Right hindlimb (tissue), 1 donor: ENCODE data around the gene POU6F2.

Experiments used
- DNase-seq: peaks from one replicate; pipeline ENCODE4 v3.0.0-alpha.2; 2018

Gene POU6F2

GRCh38 chr7:39414224-39415035 is 436.7 kb downstream of the POU6F2 start:
- peak; percentile 70 for DNase-seq

GRCh38 chr7:39415091-39415787 is 437.5 kb downstream of the POU6F2 start:
- no peak for DNase-seq

DNA sequence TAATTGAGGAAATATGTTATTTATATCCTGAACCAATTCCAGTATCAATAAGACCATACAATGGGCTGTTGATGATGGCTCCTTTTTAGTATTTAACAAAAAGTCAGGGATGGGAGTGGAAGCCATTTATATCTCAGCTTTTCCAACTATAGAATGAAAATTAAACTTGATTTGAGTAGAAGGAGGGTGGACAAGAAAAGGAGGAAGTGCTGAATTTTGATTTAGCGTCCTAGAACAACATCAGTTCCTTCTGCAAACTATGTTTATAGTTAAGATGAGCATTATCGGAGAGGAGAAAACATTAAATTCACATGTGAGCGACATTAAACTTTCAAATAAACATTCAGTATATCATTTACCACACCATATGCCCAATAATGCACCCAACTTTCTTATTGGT is 439.2 kb downstream of the POU6F2 start:
- no peak for DNase-seq

DNA sequence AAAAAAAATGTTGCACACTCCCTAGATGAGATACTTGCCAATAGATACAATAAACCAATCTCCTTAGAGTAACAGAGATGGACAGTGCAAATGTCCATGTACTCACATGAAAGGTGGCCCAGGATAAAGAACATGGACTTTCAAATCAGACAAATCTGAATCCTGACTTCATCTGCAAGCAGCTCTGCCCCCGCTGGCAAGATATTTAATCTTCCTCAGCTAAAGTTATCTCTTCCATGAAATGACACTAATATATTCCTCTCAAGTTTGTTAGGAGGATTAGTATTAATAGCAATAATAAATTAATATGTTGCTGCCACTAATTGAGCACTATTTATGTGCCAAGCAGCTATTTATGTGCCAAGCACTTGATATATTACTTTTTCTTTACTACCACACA is 439.9 kb downstream of the POU6F2 start:
- no peak for DNase-seq

DNA sequence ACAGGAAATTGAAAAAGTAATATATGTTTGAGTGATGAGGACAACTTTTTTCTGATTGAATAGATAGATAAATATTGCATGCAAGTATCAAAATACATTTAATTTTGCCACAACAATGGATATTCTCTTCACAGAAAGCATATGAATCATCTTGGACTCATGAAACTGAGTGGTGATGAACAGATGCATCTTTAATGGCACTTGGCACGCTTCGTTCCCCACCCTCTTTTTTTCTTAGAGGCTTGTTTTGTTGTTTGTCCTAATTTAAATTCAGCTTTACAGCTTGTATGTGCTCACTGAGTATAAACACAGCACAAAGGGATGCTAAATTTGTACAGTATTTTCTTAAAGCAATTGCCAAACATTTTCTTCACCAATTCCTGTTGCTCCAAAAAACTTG is 443.5 kb downstream of the POU6F2 start:
- no peak for DNase-seq

DNA sequence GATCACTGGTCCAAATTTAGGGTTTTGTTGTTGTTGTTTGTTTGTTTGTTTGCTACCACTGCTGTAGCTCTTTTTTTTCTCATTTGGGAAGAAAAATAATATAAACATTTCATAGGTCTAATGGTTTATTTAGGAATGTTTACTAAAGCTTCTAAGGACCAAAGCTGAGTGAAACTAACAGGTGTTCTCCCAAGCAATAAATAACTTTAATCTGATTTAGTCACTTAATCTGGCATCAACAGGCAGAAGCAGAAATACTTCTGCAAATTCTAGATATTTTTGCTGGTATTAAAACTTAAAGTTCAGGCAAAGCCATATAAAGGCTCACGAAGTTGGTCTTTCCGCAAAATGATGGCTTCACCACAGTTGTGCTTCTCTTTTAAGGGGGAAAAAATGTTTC is 444.0 kb downstream of the POU6F2 start:
- DNase-seq = no peak

DNA sequence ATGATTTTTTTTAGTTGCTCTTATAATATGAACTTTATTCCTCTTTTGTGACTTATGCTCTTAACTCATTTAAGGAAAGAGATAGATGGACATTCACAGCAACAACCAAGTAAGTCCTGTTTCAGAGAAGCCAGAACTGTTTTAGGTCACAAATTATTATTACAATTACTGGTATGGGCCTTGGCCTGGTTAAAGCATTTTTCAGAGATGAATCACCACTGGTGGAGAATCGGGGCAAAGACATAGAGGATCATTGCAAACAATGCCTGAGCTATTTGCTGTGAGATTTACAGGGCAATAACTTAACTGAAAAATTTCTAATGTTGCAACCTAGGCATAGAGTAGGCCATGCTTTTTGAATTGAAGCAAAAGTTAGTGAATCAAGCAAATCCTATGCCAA is 450.5 kb downstream of the POU6F2 start:
- no peak for DNase-seq

GRCh38 chr7:39429421-39429820 is 451.7 kb downstream of the POU6F2 start:
- DNase-seq = no peak

- DNase-seq = no peak
Measured at GRCh38 chr7:39430441-39430840, 452.7 kb downstream of the POU6F2 start.

GRCh38 chr7:39430909-39431641 is 453.4 kb downstream of the POU6F2 start:
- DNase-seq = no peak

- no peak for DNase-seq
Measured at GRCh38 chr7:39432368-39432767, 454.7 kb downstream of the POU6F2 start.

DNA sequence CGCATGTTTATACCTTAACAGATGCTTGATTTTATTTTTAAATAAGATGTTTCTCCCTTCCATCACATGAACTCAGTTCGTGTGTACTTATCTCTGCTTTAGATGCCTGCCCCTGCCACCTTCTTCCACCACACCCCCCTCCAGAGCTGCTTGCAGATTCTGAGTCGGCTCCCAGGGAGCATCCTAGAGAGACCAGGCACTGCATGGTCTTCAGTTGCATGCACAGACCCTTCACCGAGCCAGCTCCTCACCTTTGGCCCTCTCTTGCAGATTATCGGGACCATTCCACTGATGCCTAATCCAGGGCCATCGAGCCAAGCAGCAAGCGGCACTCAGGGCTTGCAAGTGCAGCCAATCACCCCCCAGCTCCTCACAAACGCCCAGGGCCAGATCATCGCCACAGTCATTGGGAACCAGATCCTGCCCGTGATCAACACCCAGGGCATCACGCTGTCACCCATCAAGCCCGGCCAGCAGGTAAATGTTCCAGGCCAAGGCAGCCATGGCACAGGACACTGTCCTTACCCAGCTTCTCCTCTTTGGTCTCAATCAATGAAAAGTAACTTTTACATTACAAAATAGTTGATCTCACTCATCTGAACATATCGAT is 455.2 kb downstream of the POU6F2 start:
- DNase-seq = no peak

DNA sequence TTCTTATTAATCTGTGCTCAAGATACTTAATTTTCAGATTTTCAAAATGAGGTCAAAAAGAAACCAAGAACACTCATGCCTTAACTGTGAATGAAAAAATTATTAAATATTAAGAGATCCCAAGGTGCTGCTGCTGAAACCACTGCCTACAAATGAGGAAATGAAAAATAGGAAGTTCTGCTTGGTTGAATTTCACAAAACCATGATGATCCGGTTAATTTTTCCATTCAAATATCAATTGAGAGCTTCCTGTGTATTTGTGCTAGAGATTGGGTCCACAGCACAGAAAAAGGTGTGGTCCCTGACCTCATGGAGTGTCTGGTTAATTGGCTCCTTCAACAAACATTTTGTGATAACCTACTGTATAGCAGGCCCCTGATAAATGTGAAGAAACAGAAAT is 455.8 kb downstream of the POU6F2 start:
- no peak for DNase-seq

DNA sequence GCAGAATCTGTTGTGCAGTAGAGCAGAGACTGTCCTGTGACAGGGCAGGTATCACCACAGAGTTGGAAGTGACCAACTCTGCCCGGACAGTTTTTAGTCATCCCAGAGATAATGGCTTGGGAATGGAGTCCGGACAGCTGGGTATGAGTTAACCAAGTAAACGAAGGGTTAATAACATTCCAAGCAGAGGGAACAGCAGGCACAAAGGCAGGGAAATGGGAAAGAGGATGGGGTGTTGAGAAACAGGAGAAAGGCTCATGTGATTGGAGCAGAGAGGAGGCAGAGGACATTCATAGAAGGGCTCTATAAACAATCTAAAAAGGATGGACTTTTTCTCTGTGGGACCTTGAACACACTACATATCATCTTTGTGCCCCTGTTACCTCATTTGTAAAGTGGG is 456.3 kb downstream of the POU6F2 start:
- DNase-seq = no peak

- DNase-seq = no peak
Measured at GRCh38 chr7:39446546-39446945, 468.8 kb downstream of the POU6F2 start.

DNA sequence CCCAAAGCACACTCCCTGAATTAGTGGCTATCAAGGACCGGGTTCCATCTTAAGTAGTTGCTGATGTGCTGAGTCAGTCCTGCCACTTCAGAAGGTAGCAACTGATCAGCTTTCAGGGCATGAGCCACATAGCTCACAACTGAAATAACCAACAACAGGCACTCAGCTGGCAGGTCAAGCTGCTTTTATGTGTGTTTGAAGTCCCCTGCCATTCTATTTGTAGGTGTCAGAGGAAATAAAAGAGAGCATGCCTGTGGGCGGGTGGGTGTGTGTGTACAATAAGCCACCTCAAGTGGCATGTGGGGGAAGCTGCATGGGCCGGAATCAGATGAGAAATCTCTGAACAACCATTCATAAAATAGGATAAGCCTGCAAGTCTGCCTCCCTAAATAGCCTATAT is 474.2 kb downstream of the POU6F2 start:
- no peak for DNase-seq

- DNase-seq = no peak
Measured at GRCh38 chr7:39453743-39454355, 476.1 kb downstream of the POU6F2 start.

DNA sequence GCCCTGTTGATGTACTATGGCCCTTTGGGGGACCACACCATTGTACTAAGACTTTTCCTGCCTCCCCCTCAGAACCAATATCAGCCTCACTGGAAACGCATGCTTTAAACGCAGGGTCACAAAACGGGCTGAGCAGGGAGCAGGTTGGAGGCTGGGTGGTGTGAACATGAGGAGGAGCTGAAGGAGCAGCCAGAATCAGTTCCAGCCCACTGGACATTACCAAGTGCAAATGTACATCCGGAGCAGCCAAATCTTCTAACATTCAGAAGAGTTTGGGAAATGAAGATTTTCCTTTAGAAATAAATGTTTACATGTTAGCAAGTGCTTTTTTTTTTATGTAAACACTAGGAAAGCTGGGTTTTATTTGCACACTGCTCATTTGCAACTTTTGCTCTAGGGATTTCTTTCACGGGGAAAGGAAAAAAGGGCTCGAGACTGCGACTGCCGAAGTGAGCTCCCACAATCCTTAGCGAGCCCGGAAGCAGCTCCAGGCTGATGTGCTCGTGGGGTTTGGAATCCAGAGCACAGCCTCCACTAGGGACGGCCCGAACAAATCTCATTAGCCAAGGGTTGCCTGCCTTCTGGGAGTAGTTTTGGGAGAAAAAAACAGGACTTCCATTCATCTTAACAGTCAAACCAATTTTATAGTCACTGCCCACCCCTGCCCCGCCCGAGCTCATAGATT is 480.5 kb downstream of the POU6F2 start:
- DNase-seq = no peak

DNA sequence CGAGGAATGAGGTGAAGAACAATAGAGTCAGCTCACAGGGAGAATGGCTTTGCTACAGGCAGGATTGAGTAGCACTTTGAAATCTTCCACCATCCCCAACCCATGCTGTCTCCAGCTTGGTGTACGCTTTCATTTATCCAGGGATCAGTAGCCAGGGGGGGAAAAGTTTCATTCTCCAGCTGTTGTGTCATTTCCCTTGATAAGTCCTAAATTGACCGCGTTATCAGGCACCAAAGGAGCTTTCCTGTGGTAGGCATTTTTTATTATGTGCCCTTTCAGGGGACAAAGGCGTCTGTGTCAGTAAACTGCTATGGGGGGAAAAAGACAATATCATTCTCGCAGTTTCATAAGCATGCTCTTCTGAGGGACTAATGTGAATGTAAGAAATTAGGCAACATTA is 481.9 kb downstream of the POU6F2 start:
- DNase-seq = no peak

- DNase-seq = no peak
Measured at GRCh38 chr7:39460486-39460885, 482.8 kb downstream of the POU6F2 start.

DNA sequence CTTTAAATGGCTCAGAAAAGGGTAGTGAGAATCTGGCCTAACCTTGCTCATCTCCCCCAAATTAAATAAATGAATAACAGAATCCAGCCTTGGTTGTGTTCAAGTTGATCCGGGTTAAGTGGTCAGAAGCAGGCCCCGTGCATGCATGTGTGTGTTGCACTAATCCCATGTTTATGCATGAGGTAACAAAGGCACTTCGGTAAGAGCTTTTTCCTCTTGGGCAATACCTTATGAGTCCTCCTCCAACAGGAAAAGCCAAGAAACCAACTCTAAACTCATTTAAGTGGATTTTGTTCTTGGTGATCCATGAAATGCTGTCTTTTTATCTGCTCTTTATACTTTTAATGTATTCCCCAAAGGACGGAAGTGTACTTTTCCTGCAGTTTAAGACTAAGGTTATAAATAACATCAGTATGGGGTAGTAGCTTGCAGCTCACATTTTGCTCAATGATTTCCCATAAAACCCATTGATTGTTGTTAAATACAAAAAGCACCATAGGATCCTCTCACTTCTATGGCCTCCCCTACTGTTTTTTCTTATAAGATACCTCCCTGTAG is 483.6 kb downstream of the POU6F2 start:
- DNase-seq = no peak

GRCh38 chr7:39463252-39463651 is 485.5 kb downstream of the POU6F2 start:
- DNase-seq = no peak
